IMR-90 (cell line): Measurements from ENCODE around the gene PLCL2. TPM values are rescaled to one million over a fixed set of nuclear protein-coding genes. Genes with fewer than 3 reads are reported as not detected.

ENCODE experiments used
- ATAC-seq: fragments of 200-7000 bp; cut with Tn5 transposase; 2 replicates; pipeline ENCODE4 v1.9.1; 2020; ENCODE audit warnings: low read depth, mild to moderate bottlenecking, moderate library complexity
- BruUV-seq: library from RNA; stranded (reverse); fragments of 400-500 nt; replicated peaks from 2 replicates; lab custom pipeline; 2021; lab: Mats Ljungman, UMichigan
- CTCF ChIA-PET: fragments of 300-600 bp; formaldehyde crosslinking; extraction: SDS; loops from one replicate; lab custom pipeline; 2021; ENCODE audit warnings: antibody characterized with exemption; lab: Yijun Ruan, JAX
- POLR2A ChIA-PET: fragments of 300-600 bp; sonication (Branson Sonifier 250); formaldehyde crosslinking; loops from one replicate; lab custom pipeline; 2022; ENCODE audit warnings: antibody characterized with exemption; ENCODE audit not compliant: unreplicated experiment; lab: Charles Lee
- DNase-seq: peaks from one replicate; pipeline ENCODE4 v3.0.0; 2013
- H2AFZ ChIP-seq: replicated peaks from 2 replicates; pipeline ENCODE3; 2013; ENCODE audit warnings: low read length, mild to moderate bottlenecking; ENCODE audit not compliant: poor library complexity
- H2AK5ac ChIP-seq: 2 replicates; pipeline ENCODE4 v1.6.1; 2013; ENCODE audit warnings: low read depth, low read length, inconsistent platforms
- H2AK9ac ChIP-seq: replicated peaks from 2 replicates; pipeline ENCODE3; 2013; ENCODE audit warnings: mild to moderate bottlenecking, low read depth, low read length, moderate library complexity; ENCODE audit not compliant: poor library complexity
- H2BK120ac ChIP-seq: 2 replicates; pipeline ENCODE4 v1.6.1; 2013; ENCODE audit warnings: low read depth, low read length, inconsistent platforms
- H2BK15ac ChIP-seq: 3 replicates; pipeline ENCODE4 v1.6.1; 2013; ENCODE audit warnings: low read depth, low read length, inconsistent platforms
- H2BK20ac ChIP-seq: 2 replicates; pipeline ENCODE4 v1.6.1; 2013; ENCODE audit warnings: low read depth, mild to moderate bottlenecking, inconsistent platforms, low read length, moderate library complexity
- H2BK5ac ChIP-seq: 2 replicates; pipeline ENCODE4 v1.6.1; 2013; ENCODE audit warnings: mild to moderate bottlenecking, low read depth, low read length, inconsistent platforms; ENCODE audit not compliant: poor library complexity, severe bottlenecking
- H3K14ac ChIP-seq: replicated peaks from 2 replicates; pipeline ENCODE4 v1.6.1; 2013; ENCODE audit warnings: low read depth, low read length, inconsistent platforms
- H3K18ac ChIP-seq: 2 replicates; pipeline ENCODE4 v1.6.1; 2013; ENCODE audit warnings: low read depth, low read length, control low read depth
- H3K23ac ChIP-seq: 2 replicates; pipeline ENCODE4 v1.6.1; 2013; ENCODE audit warnings: low read depth, low read length, inconsistent platforms
- H3K27ac ChIP-seq: 2 replicates; pipeline ENCODE4 v1.5.1; 2013; ENCODE audit warnings: mild to moderate bottlenecking, control low read depth, low read length; ENCODE audit not compliant: insufficient read depth
- H3K27me3 ChIP-seq: 2 replicates; pipeline ENCODE4 v1.6.1; 2013; ENCODE audit warnings: low read length; ENCODE audit not compliant: control insufficient read depth, insufficient read depth
- H3K36me3 ChIP-seq: 2 replicates; pipeline ENCODE4 v1.6.1; 2013; ENCODE audit warnings: low read length, mixed read lengths; ENCODE audit not compliant: control insufficient read depth, insufficient read depth
- H3K4ac ChIP-seq: 2 replicates; pipeline ENCODE4 v1.6.1; 2013; ENCODE audit warnings: low read depth, low read length, inconsistent platforms
- H3K4me1 ChIP-seq: 2 replicates; pipeline ENCODE4 v1.6.1; 2013; ENCODE audit warnings: low read length, mixed read lengths; ENCODE audit not compliant: control insufficient read depth, insufficient read depth
- H3K4me2 ChIP-seq: 2 replicates; pipeline ENCODE4 v1.6.1; 2013; ENCODE audit warnings: low read depth, mild to moderate bottlenecking, control low read depth, low read length, moderate library complexity
- H3K4me3 ChIP-seq: 2 replicates; pipeline ENCODE4 v1.5.1; 2013; ENCODE audit warnings: low read depth, mild to moderate bottlenecking, control low read depth, low read length, moderate library complexity; ENCODE audit not compliant: insufficient read depth
- H3K56ac ChIP-seq: 2 replicates; pipeline ENCODE4 v1.6.1; 2013; ENCODE audit warnings: low read length, inconsistent platforms; ENCODE audit not compliant: insufficient read depth; ENCODE audit errors: extremely low read depth
- H3K79me1 ChIP-seq, 2 experiments: 2 replicates each; pipeline ENCODE4 v1.6.1; 2013; ENCODE audit warnings: low read length in 2 of 2, inconsistent platforms in 1 of 2, low read depth in 1 of 2
- H3K9ac ChIP-seq: 2 replicates; pipeline ENCODE4 v1.6.1; 2013; ENCODE audit warnings: low read depth, low read length, control low read depth
- H3K9me1 ChIP-seq: 2 replicates; pipeline ENCODE4 v1.6.1; 2013; ENCODE audit warnings: low read length, inconsistent platforms; ENCODE audit not compliant: insufficient read depth
- H3K9me3 ChIP-seq: 2 replicates; pipeline ENCODE4 v1.6.1; 2013; ENCODE audit warnings: low read length; ENCODE audit not compliant: control insufficient read depth, insufficient read depth
- H4K20me1 ChIP-seq: 2 replicates; pipeline ENCODE4 v1.6.1; 2013; ENCODE audit warnings: low read length, inconsistent platforms; ENCODE audit not compliant: insufficient read depth
- H4K5ac ChIP-seq: 2 replicates; pipeline ENCODE4 v1.6.1; 2013; ENCODE audit warnings: mild to moderate bottlenecking, low read depth, low read length, control low read depth
- H4K8ac ChIP-seq, 2 experiments: 2 replicates each; pipeline ENCODE4 v1.6.1; 2013; ENCODE audit warnings: low read depth in 2 of 2, low read length in 2 of 2, control low read depth in 1 of 2, inconsistent platforms in 1 of 2
- H4K91ac ChIP-seq: 2 replicates; pipeline ENCODE4 v1.6.1; 2013; ENCODE audit warnings: low read depth, low read length, inconsistent platforms; ENCODE audit not compliant: insufficient read depth
- BHLHE40 ChIP-seq: fragments of 150-350 bp; IDR thresholded peaks from 2 replicates; pipeline ENCODE4 v1.6.1; 2016; ENCODE audit warnings: mild to moderate bottlenecking, low read depth, low read length
- CHD1 ChIP-seq: IDR thresholded peaks from 2 replicates; pipeline ENCODE4 v1.6.1; 2012; ENCODE audit warnings: low read depth, low read length, improper control_type of control experiment
- FOS ChIP-seq: fragments of 150-350 bp; IDR thresholded peaks from 2 replicates; pipeline ENCODE4 v1.6.1; 2016; ENCODE audit warnings: low read depth, low read length
- MAFK ChIP-seq: IDR thresholded peaks from 2 replicates; pipeline ENCODE4 v1.6.1; 2012; ENCODE audit warnings: low read depth, low read length, improper control_type of control experiment
- MAZ ChIP-seq: IDR thresholded peaks from 2 replicates; pipeline ENCODE4 v1.6.1; 2012; ENCODE audit warnings: low read depth, mild to moderate bottlenecking, low read length, improper control_type of control experiment, moderate library complexity, borderline replicate concordance
- MXI1 ChIP-seq: IDR thresholded peaks from 2 replicates; pipeline ENCODE4 v1.6.1; 2012; ENCODE audit warnings: low read depth, mild to moderate bottlenecking, low read length, moderate library complexity, borderline replicate concordance
- POLR2A ChIP-seq: IDR thresholded peaks from 2 replicates; pipeline ENCODE4 v1.6.1; 2012; ENCODE audit warnings: mild to moderate bottlenecking, low read depth, low read length
- RAD21 ChIP-seq: IDR thresholded peaks from 2 replicates; pipeline ENCODE4 v1.6.1; 2012; ENCODE audit warnings: low read length, improper control_type of control experiment
- RCOR1 ChIP-seq: IDR thresholded peaks from 2 replicates; pipeline ENCODE4 v1.6.1; 2012; ENCODE audit warnings: mild to moderate bottlenecking, low read length, improper control_type of control experiment; ENCODE audit not compliant: insufficient replicate concordance
- RFX5 ChIP-seq: IDR thresholded peaks from 2 replicates; pipeline ENCODE4 v1.8.0; 2012; ENCODE audit warnings: low read depth, mild to moderate bottlenecking, low read length, moderate library complexity
- SMC3 ChIP-seq: fragments of 150-350 bp; IDR thresholded peaks from 2 replicates; pipeline ENCODE4 v1.6.1; 2016; ENCODE audit warnings: low read depth, mild to moderate bottlenecking, antibody characterized with exemption, low read length, moderate library complexity
- USF2 ChIP-seq: fragments of 150-350 bp; IDR thresholded peaks from 2 replicates; pipeline ENCODE4 v1.6.1; 2017; ENCODE audit warnings: mild to moderate bottlenecking, antibody characterized with exemption, low read length, low read depth
- WGBS, 2 experiments: methylation state at CpG; one replicate each; pipeline versions ENCODE4 v1.1.5 to v1.1.7; 2013; ENCODE audit warnings: missing lambda C conversion rate in 2 of 2; ENCODE audit not compliant: insufficient read length in 1 of 2; ENCODE audit errors: extremely low coverage in 2 of 2; 5-methylcytosine and 5-hydroxymethylcytosine counted together
- dilution Hi-C: fragments of 300-500 bp; cut with HindIII; formaldehyde crosslinking; loops from one replicate; pipeline ENCODE4 v1.14.3; 2018; ENCODE audit warnings: low sequenced_read_pairs; ENCODE audit not compliant: unreplicated experiment
- in situ Hi-C: fragments of 300-500 bp; cut with MboI; formaldehyde crosslinking; loops from 3 replicates; pipeline ENCODE4 v1.14.3; 2019; ENCODE audit warnings: low sequenced_read_pairs, inconsistent platforms, mixed read lengths
- intact Hi-C: fragments of 100-400 bp; cut with micrococcal nuclease; formaldehyde crosslinking; loops from 2 replicates; pipeline ENCODE4 v1.10.0; 2022
- polyA plus RNA-seq, 3 experiments: library from polyadenylated mRNA; depleted of rRNA; stranded (reverse); fragments of >200 nt; gene quantifications; 2 replicates each; pipeline ENCODE4 v1.2.3, GENCODE V29; 2012; ENCODE audit warnings: low replicate concordance in 1 of 3
- total RNA-seq: library from RNA; depleted of rRNA; stranded (reverse); fragments of >200 nt; gene quantifications from 2 replicates; pipeline ENCODE4 v1.2.3, GENCODE V29; 2012
- TF ChIP-seq, protein P1 (sequence below): conservative IDR thresholded peaks from 2 replicates; pipeline ENCODE4 v1.5.1; 2012; ENCODE audit warnings: mild to moderate bottlenecking, low read depth, low read length, improper control_type of control experiment
- TF ChIP-seq, protein P2 (sequence below): fragments of 150-350 bp; IDR thresholded peaks from 2 replicates; pipeline ENCODE4 v1.6.1; 2016; ENCODE audit warnings: low read depth, mild to moderate bottlenecking, low read length, moderate library complexity, borderline replicate concordance

The PLCL2 gene
- total and polyA plus RNA-seq, 2 of the 4 experiments (the other 2 are of a cell fraction), result 0.92 to 3.8 TPM

- BruUV-seq, result no TSS peak
- Histone ChIP-seq H2AFZ (no peak overlapping the region), H3K18ac (no peak overlapping the region), H4K91ac (no peak overlapping the region), H2BK5ac (no peak overlapping the region), H3K4me2 (no peak overlapping the region), H3K79me1 (no peaks in the 10 kb centered on the region), H3K9ac (no peak overlapping the region), H4K8ac (no peak overlapping the region), H3K56ac (no peak overlapping the region), H4K5ac (no peak overlapping the region), H2BK15ac (no peak overlapping the region), H3K27me3 (no peaks in the 10 kb centered on the region), H3K23ac (no peak overlapping the region), H3K36me3 (no peaks in the 10 kb centered on the region), H2BK120ac (no peak overlapping the region), H3K9me3 (no peaks in the 10 kb centered on the region), H2AK9ac (no peak overlapping the region), H2BK20ac (no peak overlapping the region), H3K14ac (no peak overlapping the region), H3K4me1 (no peaks in the 10 kb centered on the region), H2AK5ac (no peak overlapping the region), H3K4me3 (no peak overlapping the region), H4K20me1 (no peaks in the 10 kb centered on the region), H3K27ac (no peak overlapping the region), H3K4ac (no peak overlapping the region), H3K9me1 (no peaks in the 10 kb centered on the region)
- no CpG with 5 or more reads among the region's 3 CpGs for WGBS, 2 experiments
- intact Hi-C loops (no loop called here), dilution Hi-C loops (no loop called here), in situ Hi-C loops (no loop called here)
- DNase-seq (peak; percentile 55), ATAC-seq (no peak; the same call in 1 of the 2 replicates)
- ChIA-PET POLR2A (no interaction called here), CTCF (interaction anchor here (0.5 kb wide), 1 partner anchor 20 kb away, joined by 3 read pairs; no protein-coding TSS in a partner anchor)
- no peak for TF ChIP-seq RCOR1
- TF ChIP-seq MAFK, result no peak
- TF ChIP-seq POLR2A, result no peak
- TF ChIP-seq, protein P1, sequence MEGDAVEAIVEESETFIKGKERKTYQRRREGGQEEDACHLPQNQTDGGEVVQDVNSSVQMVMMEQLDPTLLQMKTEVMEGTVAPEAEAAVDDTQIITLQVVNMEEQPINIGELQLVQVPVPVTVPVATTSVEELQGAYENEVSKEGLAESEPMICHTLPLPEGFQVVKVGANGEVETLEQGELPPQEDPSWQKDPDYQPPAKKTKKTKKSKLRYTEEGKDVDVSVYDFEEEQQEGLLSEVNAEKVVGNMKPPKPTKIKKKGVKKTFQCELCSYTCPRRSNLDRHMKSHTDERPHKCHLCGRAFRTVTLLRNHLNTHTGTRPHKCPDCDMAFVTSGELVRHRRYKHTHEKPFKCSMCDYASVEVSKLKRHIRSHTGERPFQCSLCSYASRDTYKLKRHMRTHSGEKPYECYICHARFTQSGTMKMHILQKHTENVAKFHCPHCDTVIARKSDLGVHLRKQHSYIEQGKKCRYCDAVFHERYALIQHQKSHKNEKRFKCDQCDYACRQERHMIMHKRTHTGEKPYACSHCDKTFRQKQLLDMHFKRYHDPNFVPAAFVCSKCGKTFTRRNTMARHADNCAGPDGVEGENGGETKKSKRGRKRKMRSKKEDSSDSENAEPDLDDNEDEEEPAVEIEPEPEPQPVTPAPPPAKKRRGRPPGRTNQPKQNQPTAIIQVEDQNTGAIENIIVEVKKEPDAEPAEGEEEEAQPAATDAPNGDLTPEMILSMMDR, result no peak
- no peak for TF ChIP-seq USF2
- no peak for TF ChIP-seq CHD1
- TF ChIP-seq RFX5, result no peak
- TF ChIP-seq SMC3, result no peak
- TF ChIP-seq BHLHE40, result no peak
- TF ChIP-seq FOS, result no peak
- no peak for TF ChIP-seq MXI1
- no peak for TF ChIP-seq RAD21
- TF ChIP-seq, protein P2, sequence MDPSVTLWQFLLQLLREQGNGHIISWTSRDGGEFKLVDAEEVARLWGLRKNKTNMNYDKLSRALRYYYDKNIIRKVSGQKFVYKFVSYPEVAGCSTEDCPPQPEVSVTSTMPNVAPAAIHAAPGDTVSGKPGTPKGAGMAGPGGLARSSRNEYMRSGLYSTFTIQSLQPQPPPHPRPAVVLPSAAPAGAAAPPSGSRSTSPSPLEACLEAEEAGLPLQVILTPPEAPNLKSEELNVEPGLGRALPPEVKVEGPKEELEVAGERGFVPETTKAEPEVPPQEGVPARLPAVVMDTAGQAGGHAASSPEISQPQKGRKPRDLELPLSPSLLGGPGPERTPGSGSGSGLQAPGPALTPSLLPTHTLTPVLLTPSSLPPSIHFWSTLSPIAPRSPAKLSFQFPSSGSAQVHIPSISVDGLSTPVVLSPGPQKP, result no peak
- no peak for TF ChIP-seq MAZ
Observed at GRCh38 chr3:16849795-16850194, 35.0 kb upstream of the PLCL2 start.
